Suprapubic skin (tissue), 4 donors: Measurements from ENCODE around the gene ACAA1. TPM values are rescaled to one million over a fixed set of nuclear protein-coding genes. Genes with fewer than 3 reads are reported as not detected.
A peak's percentile ranks its signal among the peaks of the same experiment; 100 is the strongest.

Source experiments
- DNase-seq, 2 donors: peaks; one replicate each; pipeline ENCODE4 v3.0.0-alpha.2; 2019; ENCODE audit warnings: low spot score in 2 of 2
- H3K27ac ChIP-seq: fragments of 200-600 bp; sonication (generic); one replicate; pipeline ENCODE4 v1.5.1; 2019
- H3K27me3 ChIP-seq: fragments of 200-600 bp; sonication (generic); one replicate; pipeline ENCODE4 v1.5.1; 2019
- H3K36me3 ChIP-seq: fragments of 200-600 bp; sonication (generic); one replicate; pipeline ENCODE4 v1.5.1; 2019
- H3K4me1 ChIP-seq: fragments of 200-600 bp; sonication (generic); one replicate; pipeline ENCODE4 v1.5.1; 2019
- H3K4me3 ChIP-seq: fragments of 200-600 bp; sonication (generic); one replicate; pipeline ENCODE4 v1.5.1; 2019; ENCODE audit warnings: mild to moderate bottlenecking
- H3K9me3 ChIP-seq: fragments of 200-600 bp; sonication (generic); one replicate; pipeline ENCODE4 v1.5.1; 2019
- EP300 ChIP-seq: sonication (generic); formaldehyde crosslinking; IDR thresholded peaks from one replicate; pipeline ENCODE4 v1.6.1; 2017; ENCODE audit warnings: antibody characterized with exemption
- POLR2A ChIP-seq, 2 donors: fragments of 450-650 bp; IDR thresholded peaks; one replicate each; pipeline ENCODE4 v1.6.1; 2017; ENCODE audit warnings: antibody characterized with exemption in 2 of 2, mild to moderate bottlenecking in 2 of 2, moderate library complexity in 2 of 2
- POLR2AphosphoS5 ChIP-seq, 3 donors: sonication (generic); formaldehyde crosslinking; IDR thresholded peaks; one replicate each; pipeline ENCODE4 v1.6.1; 2017; ENCODE audit warnings: antibody characterized with exemption in 3 of 3
- WGBS: methylation state at CpG from one replicate; pipeline ENCODE4 v1.1.5; 2018; 5-methylcytosine and 5-hydroxymethylcytosine counted together
- total RNA-seq, 4 donors: library from RNA; depleted of rRNA; stranded (reverse); fragments of >200 nt; gene quantifications; one replicate each; pipeline ENCODE4 v1.1.0, GENCODE V29; 2016
- TF ChIP-seq, protein P1 (sequence below), 2 donors: fragments of 200-600 bp in 1 of 2; fragments of 450-650 bp in 1 of 2; sonication (generic) in 1 of 2; IDR thresholded peaks; one replicate each; pipeline ENCODE4 v1.5.1; 2016 to 2019; ENCODE audit warnings: antibody characterized with exemption in 2 of 2, mild to moderate bottlenecking in 1 of 2, moderate library complexity in 1 of 2

ACAA1 gene
- total RNA-seq, 4 donors from 2014 or later: 29.3 to 54.5 (median 51.4) TPM

DNA sequence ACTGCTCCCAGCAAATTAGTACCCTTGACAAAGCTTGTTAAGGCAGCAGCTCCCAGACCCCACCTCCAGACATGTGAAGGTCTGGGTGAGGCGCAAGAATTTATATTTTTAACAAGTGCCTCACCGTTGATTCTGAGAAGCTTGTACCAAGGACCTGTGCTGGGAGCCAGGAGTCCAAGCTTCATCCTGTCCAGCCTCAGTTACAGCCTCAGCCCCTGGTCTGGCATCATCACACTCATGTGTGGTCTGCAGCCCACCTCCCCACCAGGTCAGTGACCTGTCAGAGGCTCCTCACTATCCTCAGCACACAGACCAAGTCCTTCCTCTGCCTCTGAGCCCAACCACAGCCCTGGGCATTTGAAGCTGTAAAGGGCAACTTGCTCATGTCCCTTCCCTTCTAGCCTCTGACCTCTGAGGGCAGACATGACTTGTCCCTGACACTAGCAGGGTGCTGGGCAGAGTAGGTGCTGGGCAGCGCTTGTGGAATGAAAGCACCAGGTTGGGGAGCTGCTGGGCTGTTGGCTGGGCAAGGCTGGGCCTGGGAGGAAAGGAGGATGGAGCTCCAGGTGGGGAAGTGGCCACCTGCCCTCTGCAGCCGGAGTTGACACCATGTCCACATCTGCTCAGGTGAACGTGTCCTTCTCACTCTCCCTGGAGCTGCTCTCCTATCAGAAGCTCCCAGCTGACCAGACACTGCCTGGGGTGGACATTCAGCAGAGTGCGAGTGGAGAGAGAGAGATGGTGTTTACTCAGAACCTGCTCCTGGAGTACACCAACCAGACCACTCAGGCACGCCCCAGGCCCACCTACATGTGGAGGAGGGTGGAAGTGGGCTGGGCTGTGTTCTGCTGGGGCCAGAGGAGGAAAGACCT lies 16.9 kb downstream of the ACAA1 start:
- Histone ChIP-seq H3K27ac (no peak overlapping the region), H3K27me3 (no peaks in the 10 kb centered on the region), H3K4me1 (no peaks in the 10 kb centered on the region), H3K4me3 (no peak overlapping the region), H3K36me3 (peaks cover 56% of the 10 kb centered on the region), H3K9me3 (no peaks in the 10 kb centered on the region)
- TF ChIP-seq, protein P1, sequence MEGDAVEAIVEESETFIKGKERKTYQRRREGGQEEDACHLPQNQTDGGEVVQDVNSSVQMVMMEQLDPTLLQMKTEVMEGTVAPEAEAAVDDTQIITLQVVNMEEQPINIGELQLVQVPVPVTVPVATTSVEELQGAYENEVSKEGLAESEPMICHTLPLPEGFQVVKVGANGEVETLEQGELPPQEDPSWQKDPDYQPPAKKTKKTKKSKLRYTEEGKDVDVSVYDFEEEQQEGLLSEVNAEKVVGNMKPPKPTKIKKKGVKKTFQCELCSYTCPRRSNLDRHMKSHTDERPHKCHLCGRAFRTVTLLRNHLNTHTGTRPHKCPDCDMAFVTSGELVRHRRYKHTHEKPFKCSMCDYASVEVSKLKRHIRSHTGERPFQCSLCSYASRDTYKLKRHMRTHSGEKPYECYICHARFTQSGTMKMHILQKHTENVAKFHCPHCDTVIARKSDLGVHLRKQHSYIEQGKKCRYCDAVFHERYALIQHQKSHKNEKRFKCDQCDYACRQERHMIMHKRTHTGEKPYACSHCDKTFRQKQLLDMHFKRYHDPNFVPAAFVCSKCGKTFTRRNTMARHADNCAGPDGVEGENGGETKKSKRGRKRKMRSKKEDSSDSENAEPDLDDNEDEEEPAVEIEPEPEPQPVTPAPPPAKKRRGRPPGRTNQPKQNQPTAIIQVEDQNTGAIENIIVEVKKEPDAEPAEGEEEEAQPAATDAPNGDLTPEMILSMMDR (IDR thresholded peaks at IDR 0.05): no peak
- TF ChIP-seq EP300 (no peak), POLR2A (IDR thresholded peaks at IDR 0.05) (no peak), POLR2AphosphoS5 (IDR thresholded peaks at IDR 0.05) (no peak)
- WGBS: 91% methylated on average over 3 of the region's 7 CpGs
- peak; percentile 48 to 64 for DNase-seq

DNA sequence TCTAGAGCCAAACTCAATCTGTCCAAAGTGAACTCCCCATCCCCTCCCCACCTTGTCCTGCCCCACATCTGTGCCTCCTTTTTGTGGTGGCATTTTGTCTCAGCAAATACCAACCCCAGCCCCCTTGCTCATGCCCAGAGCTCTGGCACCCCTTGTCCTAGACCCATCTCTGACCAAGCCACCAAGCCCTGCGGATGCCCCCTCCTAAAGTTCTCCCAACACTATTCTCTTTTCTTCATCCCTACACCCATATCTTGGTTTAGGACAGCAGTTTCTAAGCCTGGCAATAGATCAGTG lies 17.7 kb downstream of the ACAA1 start:
- WGBS: 100% methylated on average over 1 of the region's 1 CpG
- no peaks in the 10 kb centered on the region for H3K9me3 ChIP-seq
- no peak overlapping the region for H3K27ac ChIP-seq
- H3K4me3 ChIP-seq: no peak overlapping the region
- TF ChIP-seq POLR2AphosphoS5 (IDR thresholded peaks at IDR 0.05) (no peak), POLR2A (IDR thresholded peaks at IDR 0.05) (no peak), EP300 (no peak)
- TF ChIP-seq, protein P1 (IDR thresholded peaks at IDR 0.05): no peak
- H3K36me3 ChIP-seq: peaks cover 47% of the 10 kb centered on the region
- no peaks in the 10 kb centered on the region for H3K27me3 ChIP-seq
- DNase-seq: no peak
- no peaks in the 10 kb centered on the region for H3K4me1 ChIP-seq

DNA sequence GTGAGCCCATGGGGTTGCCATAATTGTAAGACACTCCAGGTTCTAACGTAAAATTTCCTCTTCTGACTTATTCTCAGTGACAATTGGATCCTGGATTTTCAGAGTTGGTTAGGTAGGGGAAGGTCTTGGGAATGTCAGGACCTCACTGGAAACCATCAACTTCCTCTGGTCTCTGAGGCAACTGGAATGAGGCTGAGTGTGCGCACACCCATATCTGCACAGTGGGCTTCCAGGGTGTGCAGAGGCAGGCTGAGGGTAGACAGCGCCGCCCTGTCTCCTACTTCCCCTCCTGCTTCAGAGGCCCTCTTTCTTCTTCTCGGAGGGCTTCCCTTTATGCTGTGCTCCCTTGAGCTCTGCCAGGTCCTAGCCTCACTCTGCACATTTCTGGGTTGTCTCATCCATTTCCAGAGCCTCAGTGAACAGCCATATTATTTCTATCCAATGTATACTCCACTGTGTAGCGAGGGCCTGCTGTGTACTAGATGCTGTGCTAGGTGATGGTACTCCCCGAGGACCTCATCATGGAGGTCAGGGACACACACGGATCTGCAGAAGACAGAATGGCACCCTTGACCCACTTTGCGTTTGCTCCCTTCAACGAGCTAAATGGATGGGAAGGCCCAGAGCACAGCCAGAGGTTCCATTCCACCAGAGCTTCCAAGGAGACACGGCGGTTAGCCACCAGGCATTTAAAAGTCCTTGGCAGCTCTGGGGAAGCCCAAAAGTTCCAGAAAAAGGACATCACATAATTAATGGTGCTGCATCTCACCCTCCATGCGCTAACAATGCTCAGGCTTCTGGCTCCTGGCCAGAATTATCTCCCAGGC lies 18.3 kb downstream of the ACAA1 start:
- Histone ChIP-seq H3K4me1 (no peaks in the 10 kb centered on the region), H3K36me3 (peaks cover 44% of the 10 kb centered on the region), H3K27me3 (no peaks in the 10 kb centered on the region), H3K27ac (no peak overlapping the region), H3K4me3 (no peak overlapping the region), H3K9me3 (no peaks in the 10 kb centered on the region)
- no peak for TF ChIP-seq POLR2A (IDR thresholded peaks at IDR 0.05)
- no peak for TF ChIP-seq EP300
- no peak for TF ChIP-seq POLR2AphosphoS5 (IDR thresholded peaks at IDR 0.05)
- TF ChIP-seq, protein P1 (IDR thresholded peaks at IDR 0.05): no peak
- WGBS: 91% methylated on average over 11 of the region's 13 CpGs
- DNase-seq: no peak

DNA sequence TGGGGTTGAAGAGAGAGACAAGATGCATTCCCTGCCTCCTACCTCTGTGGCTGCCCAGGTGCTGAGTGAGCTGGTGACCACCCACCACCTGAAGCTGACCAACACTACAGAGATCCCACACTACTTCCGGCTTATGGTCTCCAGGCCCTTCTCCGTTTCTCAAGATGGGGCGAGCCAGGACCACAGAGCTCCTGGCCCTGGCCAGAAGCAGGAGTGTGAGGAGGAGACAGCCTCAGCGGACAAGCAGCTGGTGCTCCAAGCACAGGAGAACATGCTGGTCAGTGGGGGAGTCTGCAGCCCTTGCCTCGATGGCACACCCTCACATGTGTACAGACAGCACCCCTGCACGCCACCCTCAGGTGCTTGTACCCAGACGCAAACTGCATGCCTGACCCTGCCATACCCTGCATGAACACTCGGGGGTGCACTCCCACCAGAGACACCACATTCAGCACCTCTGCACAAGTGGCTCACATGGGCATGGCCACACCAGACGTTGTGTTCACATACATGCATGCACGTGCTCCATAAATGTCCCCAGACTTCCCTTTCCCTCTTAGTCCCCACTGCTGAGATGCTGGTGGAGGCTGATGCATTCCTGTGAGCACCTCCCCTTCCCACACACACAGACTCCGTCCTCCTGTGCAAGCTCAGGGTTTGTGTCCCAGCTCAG lies 19.0 kb downstream of the ACAA1 start:
- 100% methylated on average over 1 of the region's 11 CpGs for WGBS
- no peak overlapping the region for H3K27ac ChIP-seq
- H3K9me3 ChIP-seq: no peaks in the 10 kb centered on the region
- TF ChIP-seq EP300 (no peak), POLR2A (IDR thresholded peaks at IDR 0.05) (no peak), POLR2AphosphoS5 (IDR thresholded peaks at IDR 0.05) (no peak)
- TF ChIP-seq, protein P1 (IDR thresholded peaks at IDR 0.05): peak; percentile 66 to 79
- H3K4me1 ChIP-seq: no peaks in the 10 kb centered on the region
- peak in 1 of 2 donors; percentile 71 for DNase-seq
- no peaks in the 10 kb centered on the region for H3K27me3 ChIP-seq
- H3K4me3 ChIP-seq: no peak overlapping the region
- H3K36me3 ChIP-seq: peaks cover 37% of the 10 kb centered on the region
